Measurements from ENCODE around the gene ADA.
"Not testable (repeated sequence)": the region's sequence is repeated elsewhere in the genome, so short reads cannot be mapped to it uniquely, and the experiment has no call there.

The ADA gene

GRCh38 chr20:44690781-44691423 is 39.4 kb upstream of the ADA start:
- no peak overlapping the region for H3K9ac ChIP-seq (ENCODE audit: low read length)
- no peak overlapping the region for H3K4me3 ChIP-seq (ENCODE audit: low read depth in 1 of 2, low read length in 2 of 2)
- H3K27ac ChIP-seq (ENCODE audit: low read depth, low read length), result no peak overlapping the region
- no peaks in the 10 kb centered on the region for H3K27me3 ChIP-seq (ENCODE audit: control insufficient read depth in 1 of 2, insufficient read depth in 2 of 2, low read length in 2 of 2)
- H3K4me1 ChIP-seq (ENCODE audit: insufficient read depth, low read length), result no peaks in the 10 kb centered on the region
- H3K9me3 ChIP-seq (ENCODE audit: low read length), result no peaks in the 10 kb centered on the region
- no peaks in the 10 kb centered on the region for H3K36me3 ChIP-seq (ENCODE audit: insufficient read depth, low read length)

DNA sequence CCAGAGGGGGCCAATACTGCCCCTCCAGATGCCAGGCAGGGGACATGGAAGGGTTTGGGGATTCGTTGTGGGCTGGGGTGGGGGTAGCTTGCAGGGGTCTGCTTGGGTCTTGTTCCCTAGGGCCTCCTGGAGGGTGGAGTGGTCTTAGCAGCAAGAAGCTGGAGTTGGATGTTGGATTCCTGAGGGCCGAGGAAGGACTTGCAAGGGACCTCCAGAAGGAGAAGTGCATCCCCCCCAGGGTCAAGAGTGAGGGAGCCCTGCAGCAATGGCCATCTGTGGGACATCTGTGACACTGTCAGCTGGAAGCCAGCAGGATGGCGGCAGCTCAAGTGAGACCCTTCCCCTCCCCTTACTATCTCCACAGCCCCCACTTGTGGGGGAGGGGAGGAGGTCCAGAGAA is 38.3 kb upstream of the ADA start:
- no peak overlapping the region for H3K4me3 ChIP-seq (ENCODE audit: low read depth in 1 of 2, low read length in 2 of 2)
- no peaks in the 10 kb centered on the region for H3K9me3 ChIP-seq (ENCODE audit: low read length)
- no peak overlapping the region for H3K27ac ChIP-seq (ENCODE audit: low read depth, low read length)
- H3K9ac ChIP-seq (ENCODE audit: low read length), result no peak overlapping the region
- H3K4me1 ChIP-seq (ENCODE audit: insufficient read depth, low read length), result peaks cover 6% of the 10 kb centered on the region
- no peaks in the 10 kb centered on the region for H3K27me3 ChIP-seq (ENCODE audit: control insufficient read depth in 1 of 2, insufficient read depth in 2 of 2, low read length in 2 of 2)
- no peaks in the 10 kb centered on the region for H3K36me3 ChIP-seq (ENCODE audit: insufficient read depth, low read length)

GRCh38 chr20:44688053-44688625 is 36.6 kb upstream of the ADA start:
- Histone ChIP-seq H3K4me3 (ENCODE audit: low read depth in 1 of 2, low read length in 2 of 2) (no peak overlapping the region), H3K36me3 (ENCODE audit: insufficient read depth, low read length) (no peaks in the 10 kb centered on the region), H3K27me3 (ENCODE audit: control insufficient read depth in 1 of 2, insufficient read depth in 2 of 2, low read length in 2 of 2) (no peaks in the 10 kb centered on the region), H3K4me1 (ENCODE audit: insufficient read depth, low read length) (peaks cover 7% of the 10 kb centered on the region), H3K9me3 (ENCODE audit: low read length) (no peaks in the 10 kb centered on the region), H3K27ac (ENCODE audit: low read depth, low read length) (no peak overlapping the region), H3K9ac (ENCODE audit: low read length) (no peak overlapping the region)

DNA sequence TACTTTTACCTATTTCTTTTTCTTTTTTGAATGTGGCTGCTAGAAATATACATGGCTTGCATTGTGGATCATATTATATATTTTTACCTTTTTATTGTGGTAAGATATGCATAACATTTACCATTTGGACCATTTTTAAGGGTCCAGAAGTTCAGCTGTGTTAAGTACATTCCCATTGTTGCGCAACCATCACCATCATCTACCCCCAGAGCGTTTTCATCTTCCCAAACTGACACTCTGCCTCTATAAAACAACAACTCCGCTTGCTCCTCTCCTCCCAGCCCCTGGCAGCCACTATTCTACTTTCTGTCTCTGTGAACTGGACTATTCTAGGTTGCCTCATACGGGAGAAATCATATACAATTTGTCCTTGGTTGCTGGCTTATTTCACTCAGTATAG is 35.4 kb upstream of the ADA start:
- Histone ChIP-seq H3K9ac (ENCODE audit: low read length) (no peak overlapping the region), H3K4me3 (ENCODE audit: low read depth in 1 of 2, low read length in 2 of 2) (no peak overlapping the region), H3K36me3 (ENCODE audit: insufficient read depth, low read length) (no peaks in the 10 kb centered on the region), H3K27ac (ENCODE audit: low read depth, low read length) (no peak overlapping the region), H3K27me3 (ENCODE audit: control insufficient read depth in 1 of 2, insufficient read depth in 2 of 2, low read length in 2 of 2) (no peaks in the 10 kb centered on the region), H3K9me3 (ENCODE audit: low read length) (no peaks in the 10 kb centered on the region), H3K4me1 (ENCODE audit: insufficient read depth, low read length) (peaks cover 7% of the 10 kb centered on the region)

- Histone ChIP-seq H3K9me3 (ENCODE audit: low read length) (no peaks in the 10 kb centered on the region), H3K27ac (ENCODE audit: low read depth, low read length) (no peak overlapping the region), H3K9ac (ENCODE audit: low read length) (no peak overlapping the region), H3K4me3 (ENCODE audit: low read depth in 1 of 2, low read length in 2 of 2) (no peak overlapping the region), H3K27me3 (ENCODE audit: control insufficient read depth in 1 of 2, insufficient read depth in 2 of 2, low read length in 2 of 2) (no peaks in the 10 kb centered on the region), H3K4me1 (ENCODE audit: insufficient read depth, low read length) (peaks cover 7% of the 10 kb centered on the region), H3K36me3 (ENCODE audit: insufficient read depth, low read length) (no peaks in the 10 kb centered on the region)
Observed at GRCh38 chr20:44684047-44684967, 32.8 kb upstream of the ADA start.

DNA sequence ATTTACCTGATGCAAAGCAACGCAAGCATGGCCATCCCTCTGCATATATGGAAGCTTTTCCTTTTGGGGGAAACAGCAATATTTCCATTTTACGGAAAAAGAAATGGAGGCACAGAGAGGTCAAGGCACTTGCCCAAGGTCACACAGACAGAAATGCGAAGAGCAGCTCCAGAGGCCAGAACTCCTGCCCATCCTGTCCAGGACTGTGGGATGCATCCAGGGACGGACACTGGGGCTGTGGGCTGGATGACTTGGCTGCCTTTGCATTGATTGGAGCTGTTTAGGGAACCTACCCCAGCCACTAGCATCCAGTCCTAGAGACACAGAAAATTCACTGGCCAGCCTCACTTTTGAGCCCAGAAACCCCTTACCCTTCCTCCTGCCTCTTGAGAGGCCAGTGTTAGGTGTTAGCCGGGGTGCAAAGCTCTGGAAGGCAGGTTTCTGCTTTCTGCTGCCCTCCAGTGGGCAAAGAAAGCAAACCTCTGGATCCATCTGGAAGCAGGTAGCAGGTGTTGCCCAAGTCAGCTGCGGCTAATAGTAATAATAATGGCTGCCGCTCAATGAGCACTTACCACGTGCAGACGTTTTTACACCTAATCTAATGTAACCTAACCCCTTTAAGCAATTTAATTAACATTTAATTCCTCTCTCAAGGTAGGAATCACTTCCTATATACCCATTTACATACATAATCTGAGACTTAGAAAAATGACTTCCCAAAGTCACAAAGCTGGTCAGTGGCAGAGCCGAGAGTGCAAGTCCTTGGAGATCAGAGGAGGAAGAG is 32.0 kb upstream of the ADA start:
- no peaks in the 10 kb centered on the region for H3K27me3 ChIP-seq (ENCODE audit: control insufficient read depth in 1 of 2, insufficient read depth in 2 of 2, low read length in 2 of 2)
- no peak overlapping the region for H3K4me3 ChIP-seq (ENCODE audit: low read depth in 1 of 2, low read length in 2 of 2)
- peaks cover 7% of the 10 kb centered on the region for H3K4me1 ChIP-seq (ENCODE audit: insufficient read depth, low read length)
- no peak overlapping the region for H3K27ac ChIP-seq (ENCODE audit: low read depth, low read length)
- H3K9ac ChIP-seq (ENCODE audit: low read length), result no peak overlapping the region
- H3K9me3 ChIP-seq (ENCODE audit: low read length), result no peaks in the 10 kb centered on the region
- no peaks in the 10 kb centered on the region for H3K36me3 ChIP-seq (ENCODE audit: insufficient read depth, low read length)

DNA sequence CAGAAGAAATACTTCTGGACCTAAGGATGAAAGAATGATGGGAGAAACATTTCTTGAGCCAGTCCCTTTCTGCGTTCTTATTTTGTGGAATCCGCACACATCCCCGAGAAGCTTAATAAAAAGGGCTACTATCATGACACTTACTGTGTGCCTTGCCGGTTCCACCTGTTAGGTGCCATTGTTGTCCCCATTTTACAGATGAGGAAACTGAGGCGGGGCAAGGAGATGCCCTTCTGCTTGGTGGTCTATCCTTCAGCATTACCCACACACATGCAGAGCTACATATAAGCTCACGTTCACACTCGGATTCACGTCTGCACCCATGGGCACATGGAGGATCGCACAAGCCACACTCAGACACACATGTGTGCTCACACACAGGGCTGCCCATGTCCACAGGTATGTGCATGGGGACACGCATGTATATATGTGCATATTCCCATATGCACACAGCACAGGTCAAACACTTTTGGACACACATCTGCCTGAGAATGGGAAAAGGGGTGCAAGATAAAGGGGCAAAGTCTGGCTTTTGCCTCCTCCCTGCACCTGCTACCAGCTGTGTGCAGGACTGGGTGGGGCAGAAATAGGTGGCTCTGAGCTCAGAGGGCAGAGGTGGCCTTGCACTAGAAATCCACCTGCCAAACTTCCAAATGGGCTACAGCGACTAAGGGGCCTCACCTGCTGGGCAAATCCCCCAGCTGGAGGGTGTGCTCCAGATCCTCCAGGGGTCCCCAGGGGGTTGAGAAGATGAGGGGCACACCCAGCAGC is 30.5 kb upstream of the ADA start:
- Histone ChIP-seq H3K27me3 (ENCODE audit: control insufficient read depth in 1 of 2, insufficient read depth in 2 of 2, low read length in 2 of 2) (no peaks in the 10 kb centered on the region), H3K9ac (ENCODE audit: low read length) (no peak overlapping the region), H3K36me3 (ENCODE audit: insufficient read depth, low read length) (no peaks in the 10 kb centered on the region), H3K4me3 (ENCODE audit: low read depth in 1 of 2, low read length in 2 of 2) (no peak overlapping the region), H3K27ac (ENCODE audit: low read depth, low read length) (no peak overlapping the region), H3K4me1 (ENCODE audit: insufficient read depth, low read length) (peaks cover 7% of the 10 kb centered on the region), H3K9me3 (ENCODE audit: low read length) (no peaks in the 10 kb centered on the region)

DNA sequence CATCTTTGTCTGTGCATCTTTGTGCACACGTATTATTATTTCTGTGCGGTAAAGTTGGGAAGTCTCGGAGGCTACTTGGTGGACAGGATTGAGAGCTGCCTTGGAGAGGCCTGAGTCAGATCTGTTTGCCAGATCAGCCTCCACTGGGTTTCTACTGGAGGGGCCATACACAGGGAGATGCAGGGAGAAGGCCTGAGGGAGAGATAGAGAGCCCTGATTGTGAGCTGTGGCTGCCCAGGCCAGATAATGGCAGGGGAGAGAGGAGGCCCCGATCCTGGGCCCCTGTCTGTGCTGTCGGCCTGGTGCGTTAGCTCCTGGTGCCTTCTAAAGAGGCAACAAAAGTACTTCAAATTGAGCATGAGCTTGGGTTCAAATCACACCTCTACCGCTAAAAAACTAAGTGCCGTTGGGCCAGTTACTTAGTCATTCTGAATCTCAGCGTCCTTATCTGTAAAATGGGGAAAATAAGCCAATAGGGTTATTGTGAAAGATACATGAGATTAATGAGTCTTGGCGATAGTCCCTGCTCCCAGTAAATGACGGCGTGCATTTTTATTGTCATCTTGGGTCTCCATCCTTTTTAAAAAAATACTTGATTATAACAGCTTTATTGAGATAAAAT is 27.6 kb upstream of the ADA start:
- H3K4me1 ChIP-seq (ENCODE audit: insufficient read depth, low read length), result no peaks in the 10 kb centered on the region
- no peak overlapping the region for H3K9ac ChIP-seq (ENCODE audit: low read length)
- no peak overlapping the region for H3K27ac ChIP-seq (ENCODE audit: low read depth, low read length)
- no peak overlapping the region for H3K4me3 ChIP-seq (ENCODE audit: low read depth in 1 of 2, low read length in 2 of 2)
- no peaks in the 10 kb centered on the region for H3K27me3 ChIP-seq (ENCODE audit: control insufficient read depth in 1 of 2, insufficient read depth in 2 of 2, low read length in 2 of 2)
- no peaks in the 10 kb centered on the region for H3K36me3 ChIP-seq (ENCODE audit: insufficient read depth, low read length)
- no peaks in the 10 kb centered on the region for H3K9me3 ChIP-seq (ENCODE audit: low read length)

DNA sequence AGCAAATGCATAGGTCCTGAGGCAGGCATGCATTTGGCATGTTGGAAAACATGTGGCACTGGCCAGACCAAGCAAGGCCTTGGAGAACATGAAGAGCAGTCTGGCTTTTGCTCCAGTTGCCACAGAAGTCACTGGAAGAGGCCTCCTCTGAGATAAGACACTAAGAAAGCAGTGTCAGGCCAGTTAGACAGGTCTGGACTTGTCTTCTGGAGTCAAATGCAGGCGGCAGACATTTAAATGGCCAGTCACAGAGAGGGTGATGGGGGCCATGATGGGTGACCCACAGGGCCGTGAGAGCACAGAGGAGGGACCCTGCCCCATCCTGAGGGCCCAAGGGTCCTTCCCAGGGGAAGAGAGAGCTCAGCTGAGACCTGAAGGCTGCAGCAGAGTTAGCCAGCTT is 26.7 kb upstream of the ADA start:
- Histone ChIP-seq H3K9ac (ENCODE audit: low read length) (no peak overlapping the region), H3K9me3 (ENCODE audit: low read length) (no peaks in the 10 kb centered on the region), H3K4me1 (ENCODE audit: insufficient read depth, low read length) (no peaks in the 10 kb centered on the region), H3K27me3 (ENCODE audit: control insufficient read depth in 1 of 2, insufficient read depth in 2 of 2, low read length in 2 of 2) (no peaks in the 10 kb centered on the region), H3K27ac (ENCODE audit: low read depth, low read length) (no peak overlapping the region), H3K4me3 (ENCODE audit: low read depth in 1 of 2, low read length in 2 of 2) (no peak overlapping the region), H3K36me3 (ENCODE audit: insufficient read depth, low read length) (no peaks in the 10 kb centered on the region)

- H3K9me3 ChIP-seq (ENCODE audit: low read length); H3K27ac ChIP-seq (ENCODE audit: low read depth, low read length); H3K4me1 ChIP-seq (ENCODE audit: insufficient read depth, low read length); H3K27me3 ChIP-seq (ENCODE audit: control insufficient read depth in 1 of 2, insufficient read depth in 2 of 2, low read length in 2 of 2); H3K9ac ChIP-seq (ENCODE audit: low read length); H3K36me3 ChIP-seq (ENCODE audit: insufficient read depth, low read length); H3K4me3 ChIP-seq (ENCODE audit: low read depth in 1 of 2, low read length in 2 of 2): not testable (repeated sequence)
Observed at GRCh38 chr20:44672318-44672902, 20.9 kb upstream of the ADA start.

Measured in muscle layer of colon (tissue), 2 donors.